ENCODE measurements around the gene APP. TPM values are rescaled to one million over a fixed set of nuclear protein-coding genes. Genes with fewer than 3 reads are reported as not detected.
A peak's percentile ranks its signal among the peaks of the same experiment; 100 is the strongest.

Gene APP
- total RNA-seq, 1 experiment from 2014 or later = 531 TPM

DNA sequence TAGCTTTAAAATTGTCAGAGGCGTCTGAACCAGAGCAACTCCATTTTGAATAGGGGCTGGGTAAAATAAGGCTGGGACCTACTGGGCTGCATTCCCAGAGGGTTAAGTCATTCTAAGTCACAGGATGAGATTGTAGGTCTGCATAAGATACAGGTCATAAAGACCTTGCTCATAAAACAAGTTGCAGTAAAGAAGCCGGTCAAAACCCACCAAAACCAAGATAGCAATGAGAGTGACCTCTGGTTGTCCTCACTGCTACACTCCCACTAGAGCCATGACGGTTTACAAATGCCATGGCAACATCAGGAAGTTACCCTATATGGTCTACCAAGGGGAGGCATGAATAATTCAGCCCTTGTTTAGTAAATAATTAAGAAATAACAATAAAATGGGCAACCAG is 292.2 kb downstream of the APP start:
- H3K27ac ChIP-seq (ENCODE audit: low read depth, low read length, poor library complexity, severe bottlenecking) = no peak overlapping the region
- ChIA-PET CTCF (no interaction called here), POLR2A (ENCODE audit: low non-redundant PET) (no interaction called here)
- no peak overlapping the region for H3K4me3 ChIP-seq (ENCODE audit: low read depth, low read length, poor library complexity, severe bottlenecking)
- no peaks in the 10 kb centered on the region for H3K27me3 ChIP-seq (replicated peaks; ENCODE audit: insufficient read depth, low read depth, low read length, poor library complexity)
- intact Hi-C loops (cut with micrococcal nuclease; ENCODE audit: unreplicated experiment) = no loop called here
- no peak for DNase-seq (ENCODE audit: low spot score)
- H3K9me3 ChIP-seq (ENCODE audit: low read depth, low read length, poor library complexity, severe bottlenecking) = no peaks in the 10 kb centered on the region
- TF ChIP-seq EZH2 (IDR thresholded peaks at IDR 0.05; ENCODE audit: borderline replicate concordance, low read depth, low read length, poor library complexity, severe bottlenecking) = no peak
- TF ChIP-seq, protein P1, sequence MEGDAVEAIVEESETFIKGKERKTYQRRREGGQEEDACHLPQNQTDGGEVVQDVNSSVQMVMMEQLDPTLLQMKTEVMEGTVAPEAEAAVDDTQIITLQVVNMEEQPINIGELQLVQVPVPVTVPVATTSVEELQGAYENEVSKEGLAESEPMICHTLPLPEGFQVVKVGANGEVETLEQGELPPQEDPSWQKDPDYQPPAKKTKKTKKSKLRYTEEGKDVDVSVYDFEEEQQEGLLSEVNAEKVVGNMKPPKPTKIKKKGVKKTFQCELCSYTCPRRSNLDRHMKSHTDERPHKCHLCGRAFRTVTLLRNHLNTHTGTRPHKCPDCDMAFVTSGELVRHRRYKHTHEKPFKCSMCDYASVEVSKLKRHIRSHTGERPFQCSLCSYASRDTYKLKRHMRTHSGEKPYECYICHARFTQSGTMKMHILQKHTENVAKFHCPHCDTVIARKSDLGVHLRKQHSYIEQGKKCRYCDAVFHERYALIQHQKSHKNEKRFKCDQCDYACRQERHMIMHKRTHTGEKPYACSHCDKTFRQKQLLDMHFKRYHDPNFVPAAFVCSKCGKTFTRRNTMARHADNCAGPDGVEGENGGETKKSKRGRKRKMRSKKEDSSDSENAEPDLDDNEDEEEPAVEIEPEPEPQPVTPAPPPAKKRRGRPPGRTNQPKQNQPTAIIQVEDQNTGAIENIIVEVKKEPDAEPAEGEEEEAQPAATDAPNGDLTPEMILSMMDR (conservative IDR thresholded peaks at IDR 0.05; ENCODE audit: low read depth, low read length) = no peak
- BruUV-seq (replicated peaks) = no TSS peak
- H3K4me1 ChIP-seq (ENCODE audit: insufficient read depth, low read length, poor library complexity, severe bottlenecking) = no peaks in the 10 kb centered on the region
- H3K36me3 ChIP-seq (ENCODE audit: insufficient read depth, low read length, poor library complexity, severe bottlenecking) = peaks cover 16% of the 10 kb centered on the region

DNA sequence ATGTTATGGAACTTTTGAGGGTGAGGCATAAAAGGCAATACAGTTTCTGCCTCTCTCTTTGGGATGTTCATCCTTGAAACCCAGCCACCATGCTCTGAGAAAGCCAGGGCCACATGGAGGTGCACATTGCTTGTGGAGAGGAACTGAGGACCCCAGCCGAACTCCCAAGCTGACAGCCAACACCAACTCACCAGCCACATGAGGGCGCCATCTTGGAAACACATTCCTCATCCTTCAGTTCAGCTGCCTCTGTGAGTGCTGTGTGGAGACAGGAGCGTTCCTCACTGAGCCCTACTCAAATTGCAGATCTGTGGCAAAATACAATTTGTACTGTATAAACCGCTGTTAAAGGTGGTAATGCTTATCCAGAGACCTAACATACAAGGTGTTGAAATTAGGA is 298.3 kb downstream of the APP start:
- peaks cover 5% of the 10 kb centered on the region for H3K4me1 ChIP-seq (ENCODE audit: insufficient read depth, low read length, poor library complexity, severe bottlenecking)

DNA sequence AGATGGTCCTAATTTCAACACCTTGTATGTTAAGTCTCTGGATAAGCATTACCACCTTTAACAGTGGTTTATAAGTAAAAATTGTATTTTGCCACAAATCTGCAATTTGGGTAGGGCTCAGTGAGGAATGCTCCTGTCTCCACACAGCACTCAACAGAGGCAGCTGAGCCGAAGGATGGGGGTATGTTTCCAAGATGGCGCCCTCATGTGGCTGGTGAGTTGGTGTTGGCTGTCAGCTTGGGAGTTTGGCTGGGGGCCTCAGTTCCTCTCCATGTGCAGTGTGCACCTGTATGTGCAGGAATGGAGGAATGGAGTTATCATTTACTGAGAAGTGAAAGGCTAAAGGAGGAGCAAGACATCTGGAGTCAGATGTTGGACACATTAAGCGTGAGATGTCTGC is 299.0 kb downstream of the APP start:
- CTCF ChIA-PET = no interaction called here
- Histone ChIP-seq H3K4me3 (ENCODE audit: low read depth, low read length, poor library complexity, severe bottlenecking) (no peak overlapping the region), H3K4me1 (ENCODE audit: insufficient read depth, low read length, poor library complexity, severe bottlenecking) (peaks cover 10% of the 10 kb centered on the region), H3K27ac (ENCODE audit: low read depth, low read length, poor library complexity, severe bottlenecking) (no peak overlapping the region), H3K27me3 (replicated peaks; ENCODE audit: insufficient read depth, low read depth, low read length, poor library complexity) (no peaks in the 10 kb centered on the region), H3K36me3 (ENCODE audit: insufficient read depth, low read length, poor library complexity, severe bottlenecking) (no peaks in the 10 kb centered on the region), H3K9me3 (ENCODE audit: low read depth, low read length, poor library complexity, severe bottlenecking) (no peaks in the 10 kb centered on the region)
- no TSS peak for BruUV-seq (replicated peaks)
- TF ChIP-seq EZH2 (IDR thresholded peaks at IDR 0.05; ENCODE audit: borderline replicate concordance, low read depth, low read length, poor library complexity, severe bottlenecking) = no peak
- TF ChIP-seq, protein P1 (conservative IDR thresholded peaks at IDR 0.05; ENCODE audit: low read depth, low read length) = peak; percentile 45
- DNase-seq (ENCODE audit: low spot score) = no peak
- POLR2A ChIA-PET (ENCODE audit: low non-redundant PET) = no interaction called here
- intact Hi-C loops (cut with micrococcal nuclease; ENCODE audit: unreplicated experiment) = no loop called here

More for the DNA sequence above, 298.3 kb downstream of the APP start:
- H3K27ac ChIP-seq (ENCODE audit: low read depth, low read length, poor library complexity, severe bottlenecking) = no peak overlapping the region
- no peaks in the 10 kb centered on the region for H3K27me3 ChIP-seq (replicated peaks; ENCODE audit: insufficient read depth, low read depth, low read length, poor library complexity)
- DNase-seq (ENCODE audit: low spot score) = peak; percentile 29
- no TSS peak for BruUV-seq (replicated peaks)
- H3K9me3 ChIP-seq (ENCODE audit: low read depth, low read length, poor library complexity, severe bottlenecking) = no peaks in the 10 kb centered on the region
- ChIA-PET POLR2A (ENCODE audit: low non-redundant PET) (no interaction called here), CTCF (no interaction called here)
- TF ChIP-seq, protein P1 (conservative IDR thresholded peaks at IDR 0.05; ENCODE audit: low read depth, low read length) = peak; percentile 44
- TF ChIP-seq EZH2 (IDR thresholded peaks at IDR 0.05; ENCODE audit: borderline replicate concordance, low read depth, low read length, poor library complexity, severe bottlenecking) = no peak
- H3K4me3 ChIP-seq (ENCODE audit: low read depth, low read length, poor library complexity, severe bottlenecking) = no peak overlapping the region
- intact Hi-C loops (cut with micrococcal nuclease; ENCODE audit: unreplicated experiment) = no loop called here
- no peaks in the 10 kb centered on the region for H3K36me3 ChIP-seq (ENCODE audit: insufficient read depth, low read length, poor library complexity, severe bottlenecking)

All from A673 (cell line).